Amygdala (tissue), 56 donors: ENCODE results near the gene KRT72.

Source experiments
- DNase-seq, 56 donors: peaks; one replicate each; lab custom pipeline; 2025; lab: John Stamatoyannopoulos, UW

Gene KRT72

DNA sequence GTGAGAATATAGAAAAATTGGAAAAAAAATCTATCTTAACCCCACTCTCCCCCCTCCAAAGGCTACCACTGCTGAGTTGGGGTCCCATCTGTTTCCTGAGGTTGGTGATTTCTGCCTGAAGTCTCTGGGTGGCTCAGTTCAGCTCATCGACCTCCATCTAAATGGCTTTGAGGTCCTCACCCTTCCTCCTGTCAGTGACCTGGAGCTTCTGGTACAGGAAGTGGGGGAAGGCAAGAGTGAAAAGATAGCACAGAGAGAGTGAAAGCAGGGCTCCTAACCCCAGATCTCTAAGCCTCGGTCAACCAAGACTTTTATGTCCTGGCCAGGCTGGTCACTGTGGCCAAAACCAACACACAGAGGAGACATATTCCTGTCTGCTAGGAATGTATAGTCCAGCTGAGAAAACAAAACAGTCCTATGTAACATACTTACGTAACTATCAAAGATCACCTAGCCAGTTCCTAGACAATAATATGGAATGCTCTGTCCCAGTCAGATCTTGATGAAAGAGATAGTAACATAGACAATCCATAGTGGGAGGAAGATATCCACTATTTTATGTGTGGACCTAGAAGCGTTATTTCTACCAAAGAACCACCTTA, 29.4 kb upstream of the KRT72 start:
- DNase-seq: no peak

DNA sequence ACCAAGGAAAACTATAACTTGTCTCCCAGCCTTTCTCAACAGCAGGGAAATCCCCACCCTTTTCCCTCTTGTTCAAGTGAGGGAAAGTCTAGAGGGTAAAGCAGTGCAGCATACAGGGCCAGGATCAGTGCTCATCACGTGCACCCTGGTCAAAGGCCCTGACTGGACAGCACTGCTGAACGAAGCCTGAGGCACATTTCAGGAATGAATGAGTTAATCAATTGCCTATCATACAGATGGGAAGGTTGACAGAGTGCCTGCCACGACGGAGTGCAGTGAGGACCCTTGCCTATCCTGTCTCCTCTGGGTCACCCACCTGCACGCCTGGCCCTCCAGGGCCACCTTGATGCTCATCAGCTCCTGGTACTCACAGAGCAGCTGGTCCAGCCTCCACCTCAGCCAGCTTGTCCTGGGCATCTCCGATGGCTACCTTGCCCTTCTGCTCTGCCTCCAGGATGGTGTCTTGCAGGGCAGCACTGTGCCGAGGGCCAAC, 28.8 kb upstream of the KRT72 start:
- no peak for DNase-seq

DNA sequence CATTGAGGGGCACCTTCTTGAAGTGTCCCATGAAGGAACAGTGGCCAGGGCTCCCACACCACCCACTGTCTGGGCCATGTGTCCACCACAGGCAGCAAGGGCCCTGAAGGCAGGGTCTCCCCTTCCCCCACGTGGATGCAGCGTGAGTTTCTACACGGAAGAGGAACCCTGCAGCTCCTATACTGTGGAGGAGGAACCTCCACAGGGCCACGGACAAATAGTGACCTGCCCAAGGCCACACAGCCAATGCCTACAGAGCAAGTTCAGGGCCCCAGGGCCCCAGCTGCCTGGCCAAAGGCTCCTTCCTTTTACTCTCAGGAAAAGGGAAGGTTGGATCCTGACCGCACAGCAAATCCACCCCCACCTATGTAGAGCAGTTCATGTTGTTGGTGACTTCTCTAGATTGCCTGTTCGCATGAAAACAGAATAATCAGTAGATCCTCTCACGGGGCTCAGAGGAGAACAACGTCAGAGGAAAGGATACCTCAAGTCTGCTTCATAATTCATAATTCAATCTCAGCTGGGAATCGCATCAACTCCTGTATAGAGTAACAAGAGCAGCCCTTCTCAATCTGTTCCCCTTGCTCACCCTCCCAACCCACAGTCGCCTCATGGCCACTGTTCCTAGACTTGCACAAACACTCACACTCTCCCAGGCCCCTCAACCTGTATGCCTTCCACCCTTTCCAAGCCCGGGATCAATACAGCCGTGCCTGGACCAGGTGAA, 28.2 kb upstream of the KRT72 start:
- DNase-seq: no peak

DNA sequence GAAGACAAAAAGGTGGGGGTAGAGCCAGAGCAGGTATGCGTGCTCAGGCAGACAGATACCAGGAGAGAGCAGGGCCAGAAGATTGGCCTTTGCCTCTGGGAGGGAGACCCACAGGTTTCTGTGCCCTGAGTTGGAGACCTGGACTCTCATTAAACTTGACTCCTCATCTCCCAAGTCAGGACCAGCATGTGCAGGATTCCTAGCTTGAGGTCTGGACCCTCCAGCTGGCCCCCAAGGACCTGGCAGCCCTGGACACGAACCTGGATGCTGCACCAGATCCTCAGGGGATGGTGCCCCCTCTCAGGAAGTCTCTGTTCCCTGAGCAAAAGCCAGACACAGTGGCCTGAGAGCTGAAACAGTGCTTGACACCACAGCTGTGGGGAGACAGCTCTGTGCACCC, 27.6 kb upstream of the KRT72 start:
- no peak for DNase-seq

DNA sequence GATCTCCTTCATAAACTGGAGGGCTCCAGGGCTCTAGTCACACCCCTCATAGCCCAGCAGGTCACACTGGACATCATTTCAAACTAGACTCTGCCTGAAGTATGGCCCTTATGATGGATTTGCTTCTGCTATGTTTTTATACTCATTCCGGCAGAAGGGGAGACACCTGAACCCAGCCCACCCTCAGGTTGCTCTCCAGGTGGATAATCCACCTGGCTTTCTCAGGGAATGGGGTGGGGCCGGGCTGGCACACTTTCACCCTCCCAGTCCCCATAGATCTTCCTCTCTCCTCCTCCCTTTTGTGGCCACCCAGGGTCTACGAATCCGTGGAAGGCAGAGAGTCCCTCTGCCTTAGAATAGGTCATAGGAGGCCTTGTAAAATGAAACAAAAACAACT, 26.8 kb upstream of the KRT72 start:
- no peak for DNase-seq

DNA sequence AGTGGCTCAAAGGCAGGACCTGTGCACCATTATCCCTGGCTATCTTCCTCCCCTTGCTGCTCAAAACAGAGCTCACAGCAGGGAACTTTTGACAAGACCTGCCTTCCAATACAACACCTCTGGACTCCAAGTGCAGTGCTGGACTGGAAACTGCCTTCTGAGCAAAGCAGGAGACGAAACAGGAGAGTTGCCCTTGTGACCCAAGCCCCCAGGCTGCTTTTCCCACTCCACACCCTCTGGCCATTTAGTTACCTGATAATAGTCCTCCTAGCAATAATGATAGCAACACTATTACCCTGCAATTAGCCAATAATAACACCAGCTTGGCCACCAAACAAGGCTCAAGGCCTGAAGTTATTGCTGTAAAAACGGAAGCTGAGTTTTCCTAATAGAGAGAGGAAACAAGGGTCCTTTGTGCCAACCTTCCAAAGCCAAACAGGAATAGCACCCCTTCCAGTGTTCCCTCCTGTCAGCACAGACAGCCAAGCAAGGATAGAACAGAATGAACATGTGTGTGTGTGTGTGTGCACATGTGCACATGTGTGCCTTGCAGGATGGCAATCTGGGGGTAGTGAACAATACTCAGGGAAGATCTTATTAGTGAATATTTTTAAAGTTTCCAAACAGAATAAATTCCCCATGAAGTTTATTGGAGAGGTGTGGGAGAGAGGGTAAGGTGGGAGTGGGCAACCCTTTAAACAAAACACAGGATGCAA, 26.3 kb upstream of the KRT72 start:
- DNase-seq: no peak

DNA sequence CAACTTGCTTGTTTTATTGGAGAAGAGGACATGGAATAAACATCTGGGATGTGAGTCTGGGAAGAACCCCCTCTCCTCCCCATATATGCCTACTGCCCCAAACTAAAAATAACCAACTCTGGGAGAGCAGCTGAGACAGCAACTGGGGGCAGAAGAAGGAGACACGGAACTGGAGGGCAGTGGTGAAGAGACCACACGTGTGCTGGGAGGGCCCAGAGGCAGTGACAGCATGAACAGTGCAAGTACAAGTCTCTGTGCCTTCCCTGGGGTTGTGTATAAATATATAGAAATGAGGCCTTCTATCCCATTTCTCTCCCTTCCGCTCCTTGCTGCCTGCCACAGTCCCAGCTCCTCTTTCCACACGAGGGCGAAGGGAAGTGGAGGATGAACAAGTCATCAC, 21.1 kb upstream of the KRT72 start:
- DNase-seq: no peak

DNA sequence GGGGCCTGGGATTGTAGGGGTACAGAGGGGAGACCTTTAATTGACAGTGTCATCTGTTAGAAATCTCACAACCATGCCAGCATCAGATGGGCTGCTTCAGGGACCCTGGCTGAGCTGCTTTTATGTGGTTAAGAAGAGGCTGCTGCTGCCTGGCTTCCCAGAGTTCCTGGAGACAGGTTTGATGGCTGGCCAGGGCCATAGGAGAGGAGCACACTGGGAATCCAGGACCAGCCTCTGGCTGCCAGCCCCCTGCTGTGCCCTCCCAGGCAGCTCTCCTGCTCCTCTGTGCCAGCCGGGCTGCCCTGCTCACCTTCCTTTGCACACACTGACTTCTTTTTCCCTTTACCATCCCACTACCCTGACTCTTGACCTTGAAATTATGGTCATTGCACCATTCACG, 17.6 kb upstream of the KRT72 start:
- no peak for DNase-seq

DNA sequence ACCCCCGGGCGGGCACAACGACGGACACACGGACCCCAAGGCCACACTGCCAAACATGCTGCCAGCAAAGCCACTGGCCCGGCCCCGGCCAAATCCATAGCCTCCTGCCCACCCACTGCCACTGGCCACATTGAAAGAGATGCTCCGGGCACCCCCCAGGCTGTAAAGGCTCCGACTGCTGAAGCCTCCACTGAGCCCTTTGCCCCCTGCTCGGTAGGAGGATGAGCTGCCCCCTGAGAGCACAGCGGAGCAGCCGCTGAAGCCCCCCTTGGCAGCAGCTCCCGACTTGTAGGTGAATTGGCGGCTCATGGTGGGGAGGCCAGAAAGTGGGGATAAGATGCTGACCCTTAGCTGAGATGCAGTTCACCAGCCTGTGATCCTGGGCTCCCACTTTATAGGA, 17.0 kb upstream of the KRT72 start, which contains the start of gene KRT73:
Gene KRT73 (minus strand): TSS at position 344 of the 400 bp plus-strand sequence. CDS start 35 bp downstream, at position 309.
- DNase-seq: no peak

DNA sequence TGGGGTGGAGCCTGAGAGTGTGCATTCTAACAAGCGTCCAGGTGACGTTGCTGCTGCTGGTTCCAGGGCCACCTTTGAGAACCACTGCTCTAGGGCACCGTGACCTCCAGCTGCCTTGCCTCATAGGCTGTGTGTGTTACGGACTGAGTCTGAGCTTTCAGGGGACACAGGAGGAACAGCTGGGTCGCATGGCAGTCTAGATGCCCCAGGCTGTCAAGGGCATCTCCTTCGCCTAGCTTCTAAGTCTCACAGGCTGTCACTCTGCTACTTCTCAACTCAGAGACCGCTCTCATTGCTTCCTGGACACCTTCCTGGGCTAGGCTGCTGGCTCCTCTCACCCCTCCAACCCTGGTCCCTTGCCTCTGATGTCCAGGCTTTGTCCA, 16.1 kb upstream of the KRT72 start:
- DNase-seq: no peak

DNA sequence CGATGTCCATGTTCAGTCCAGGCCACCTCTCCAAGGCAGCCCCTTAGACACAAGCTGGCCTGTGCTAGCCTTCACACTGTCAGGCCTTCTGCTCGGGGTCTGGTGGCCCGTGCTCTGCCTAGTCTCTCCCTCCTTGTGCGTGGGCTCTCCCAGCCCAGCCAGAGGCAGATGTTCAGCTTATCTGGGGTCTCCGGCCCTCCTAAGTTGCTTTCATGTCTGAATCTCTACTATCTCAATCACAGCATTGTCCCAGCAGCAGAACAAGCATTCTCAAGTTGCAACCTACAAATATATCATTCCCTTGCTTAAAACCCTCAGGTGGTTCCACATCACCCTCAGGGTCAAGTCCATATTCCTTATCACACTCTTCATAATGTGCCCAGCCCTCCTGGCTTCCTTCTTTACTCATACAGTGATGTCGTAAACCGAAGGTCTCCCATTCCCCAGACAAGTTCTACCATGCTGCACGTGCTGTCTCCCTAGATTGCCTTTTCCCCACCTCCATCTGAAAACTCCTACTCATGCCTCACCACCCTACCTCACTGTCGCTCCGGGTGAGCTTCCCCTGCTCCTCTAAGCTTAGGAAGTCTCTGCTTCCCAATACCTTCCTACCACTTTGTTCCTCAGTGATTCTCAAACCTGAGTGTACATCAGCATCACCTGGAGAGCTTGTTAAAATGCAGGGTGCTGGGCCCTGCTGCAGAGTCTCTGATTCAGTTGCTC, 15.6 kb upstream of the KRT72 start:
- no peak for DNase-seq

DNA sequence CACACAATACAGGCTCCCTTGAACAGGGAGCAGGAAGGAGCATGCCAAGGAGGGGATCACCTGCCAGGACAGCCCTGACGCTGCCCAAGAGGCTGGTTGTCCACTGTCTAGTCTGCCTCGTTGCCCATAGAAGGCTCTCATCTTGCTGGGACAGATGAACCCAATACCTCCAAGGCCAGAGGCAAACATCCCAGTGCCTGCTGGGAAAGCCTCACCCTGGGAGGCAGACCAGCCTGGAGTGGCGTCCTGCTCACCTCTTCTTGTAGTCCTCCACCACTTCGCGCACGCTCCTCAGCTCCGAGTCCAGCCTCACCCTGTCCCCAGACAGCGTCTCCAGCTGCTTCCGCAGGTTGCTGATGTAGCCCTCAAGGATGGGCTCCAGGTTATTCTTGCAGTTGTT, 14.6 kb upstream of the KRT72 start:
- DNase-seq: no peak

DNA sequence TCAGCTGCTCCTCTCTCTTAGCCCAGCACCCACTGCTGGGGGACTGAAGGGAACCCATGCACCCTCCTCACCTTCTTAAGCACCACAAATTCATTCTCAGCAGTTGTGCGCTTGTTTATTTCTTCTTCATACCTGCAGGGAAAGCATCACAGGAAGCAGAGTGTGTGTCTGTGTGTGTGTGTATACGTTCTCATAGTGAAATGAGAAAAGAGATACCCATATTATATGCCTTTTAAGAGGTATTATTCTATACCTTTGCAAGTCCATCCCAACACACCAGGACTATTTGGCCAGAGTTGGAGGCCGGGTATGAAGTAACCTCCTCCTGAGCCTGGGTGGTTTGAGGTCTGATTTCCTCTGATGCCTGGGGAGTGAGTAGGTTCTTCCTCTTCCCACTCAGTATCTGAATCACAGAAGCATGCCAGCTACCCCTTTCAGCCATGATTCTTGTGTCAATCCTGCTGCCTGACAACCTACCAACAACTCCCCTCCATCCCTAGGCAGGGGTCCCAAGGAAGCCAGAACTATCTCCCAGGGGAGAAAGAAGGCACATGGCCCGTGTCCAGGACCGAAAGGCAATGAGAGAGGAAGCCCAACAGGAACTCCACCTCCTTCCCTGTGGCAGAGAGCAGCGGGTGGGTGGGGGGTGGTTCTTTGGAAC, 14.1 kb upstream of the KRT72 start:
- no peak for DNase-seq

DNA sequence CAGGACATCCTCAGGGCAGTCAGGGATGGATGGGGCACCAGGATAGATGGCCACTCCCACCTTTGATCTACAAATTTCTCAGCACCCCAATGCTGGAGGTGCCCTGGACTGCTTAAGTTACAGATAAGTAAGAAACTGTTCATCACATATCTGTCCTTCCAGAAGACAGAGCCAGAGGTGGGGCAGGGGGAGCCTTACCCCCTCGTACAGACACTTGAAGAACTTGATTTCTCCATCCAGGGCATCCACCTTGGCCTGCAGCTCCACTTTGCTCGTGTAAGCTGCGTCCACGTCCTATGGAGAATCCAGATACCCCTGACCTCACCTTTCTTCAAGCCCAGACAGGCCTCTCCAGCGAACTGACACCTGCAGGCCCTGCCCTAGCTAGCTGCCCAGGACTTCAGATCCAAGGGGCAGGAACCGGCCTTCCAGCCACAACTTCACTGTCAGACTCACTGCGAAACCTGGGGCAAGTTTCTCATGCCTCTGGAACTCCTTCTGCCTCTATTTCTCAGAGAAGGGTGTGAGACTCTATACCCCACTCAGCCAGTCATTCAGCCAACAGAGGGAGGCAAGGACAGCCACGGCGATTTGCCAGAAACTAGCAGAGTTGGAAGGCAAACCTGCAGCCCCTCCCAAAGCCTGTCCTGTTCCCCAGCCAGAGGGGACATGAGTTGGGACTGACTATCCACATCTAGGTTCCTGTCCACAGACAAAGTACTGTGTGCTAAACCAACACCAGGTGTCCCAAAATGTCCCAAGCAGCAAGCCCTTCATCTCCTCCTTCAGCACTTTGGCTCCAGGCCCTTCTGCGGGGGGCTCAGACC, 13.3 kb upstream of the KRT72 start:
- DNase-seq: no peak

DNA sequence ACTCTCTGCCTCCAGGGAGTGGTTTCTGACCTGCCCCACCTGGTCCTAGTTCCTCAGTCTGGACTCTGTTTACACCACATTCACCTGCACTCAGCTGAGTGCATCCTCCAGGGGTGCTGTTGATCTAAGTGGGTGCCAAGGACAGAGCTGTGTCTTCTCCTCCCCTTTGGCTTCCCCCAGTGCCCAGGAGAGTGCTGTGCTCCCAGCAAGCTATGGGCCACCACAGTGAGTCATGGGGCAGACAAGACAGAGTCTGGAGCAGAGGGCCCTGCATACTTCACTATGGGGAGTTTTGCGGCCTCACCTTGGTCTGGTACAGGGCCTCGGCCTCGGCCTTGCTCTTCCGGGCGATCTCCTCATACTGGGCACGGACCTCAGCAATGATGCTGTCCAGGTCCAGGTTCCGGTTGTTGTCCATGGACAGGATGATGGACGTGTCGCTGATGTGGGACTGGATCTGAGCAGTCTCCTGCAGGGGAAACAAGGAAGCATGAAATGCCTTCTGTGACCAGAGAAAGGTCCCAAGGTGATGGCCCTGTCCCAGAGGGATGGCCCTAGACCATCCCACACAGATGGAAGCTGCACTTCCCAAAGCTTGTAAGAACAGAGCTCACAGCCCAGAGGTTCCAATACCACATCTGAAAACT, 12.2 kb upstream of the KRT72 start:
- no peak for DNase-seq

DNA sequence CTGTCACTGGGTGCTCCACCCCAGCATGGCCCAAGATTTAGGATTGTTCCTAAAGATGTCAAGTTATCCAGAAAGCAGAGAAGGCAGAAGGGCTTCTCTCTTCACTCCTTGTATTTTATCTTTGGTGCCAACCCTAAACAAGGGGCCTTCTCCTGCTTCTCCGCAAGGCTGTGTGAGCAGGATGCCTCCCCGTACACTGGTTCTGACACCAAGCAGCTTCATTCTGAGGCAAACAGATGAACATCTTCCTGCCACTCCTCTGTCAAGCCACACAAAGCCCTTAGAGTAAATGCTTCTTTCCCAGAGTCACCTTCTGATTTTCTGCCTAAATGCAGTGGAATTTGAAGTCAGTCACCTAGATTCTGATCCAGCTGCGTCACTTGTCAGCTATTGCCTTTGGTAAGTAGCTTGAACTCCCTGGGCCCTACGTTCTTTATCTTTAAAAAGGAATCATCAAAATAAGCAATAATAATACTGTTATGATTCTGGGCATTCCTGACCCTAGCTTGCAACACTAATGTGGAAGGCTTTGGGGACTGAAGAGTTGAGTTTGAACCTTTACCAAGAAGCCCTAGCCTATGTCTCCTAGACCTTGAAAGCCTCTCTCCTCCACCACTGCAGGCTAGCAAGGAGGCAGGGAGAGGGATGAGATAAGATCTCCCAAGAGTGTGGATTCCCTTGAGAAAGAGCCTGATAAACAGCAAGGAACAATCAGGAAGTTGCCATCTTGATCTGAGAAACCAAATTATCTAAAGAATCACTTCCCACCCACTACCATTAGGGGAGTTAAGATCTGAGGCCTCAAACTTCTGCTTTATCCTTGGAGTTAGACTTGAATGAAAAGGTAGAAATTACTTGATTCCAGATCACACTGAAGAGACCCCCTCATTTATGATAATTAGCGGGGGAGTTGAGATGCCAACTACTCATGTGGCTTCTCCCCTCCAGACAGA, 11.4 kb upstream of the KRT72 start:
- no peak for DNase-seq

DNA sequence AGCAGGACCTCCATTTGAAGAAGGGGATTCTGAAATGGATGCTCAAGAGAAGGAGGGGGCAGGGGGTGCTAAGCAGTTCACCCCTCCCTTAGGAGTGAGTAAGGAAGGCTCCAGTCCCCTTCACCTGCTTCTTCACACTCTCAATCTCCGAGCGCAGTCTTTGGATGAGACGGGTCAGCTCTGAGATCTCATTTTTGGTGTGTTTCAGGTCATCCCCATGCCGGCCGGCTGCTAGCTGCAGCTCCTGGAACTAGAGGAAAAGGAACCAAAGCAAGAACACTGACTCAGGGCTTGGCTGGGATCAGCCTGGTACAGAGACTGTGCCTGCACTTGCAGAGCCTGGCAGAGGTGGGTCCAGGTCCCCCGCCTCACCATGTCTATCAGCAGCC, 9.8 kb upstream of the KRT72 start:
- no peak for DNase-seq
